ENCODE measurements around the gene SRRM4.

DNA sequence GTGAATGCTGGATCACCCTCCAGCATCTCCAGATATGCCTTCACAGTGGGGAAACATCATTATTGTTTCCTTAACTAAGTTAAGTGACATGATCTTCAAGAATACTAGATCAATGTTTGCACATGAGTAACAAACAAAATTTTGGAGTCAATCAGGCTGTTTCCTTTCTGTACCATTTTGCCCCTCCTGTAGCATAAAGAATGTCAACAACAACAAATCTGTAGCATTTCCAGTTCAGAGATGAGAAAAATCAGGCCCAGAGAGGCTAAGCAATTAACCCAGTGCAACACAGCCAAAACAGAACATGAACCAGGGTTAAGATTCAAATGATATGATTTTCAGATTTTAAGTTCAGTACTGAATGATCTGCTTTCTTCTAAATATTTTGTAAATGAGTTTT, 31.7 kb downstream of the SRRM4 start:
- TF ChIP-seq, protein P1, sequence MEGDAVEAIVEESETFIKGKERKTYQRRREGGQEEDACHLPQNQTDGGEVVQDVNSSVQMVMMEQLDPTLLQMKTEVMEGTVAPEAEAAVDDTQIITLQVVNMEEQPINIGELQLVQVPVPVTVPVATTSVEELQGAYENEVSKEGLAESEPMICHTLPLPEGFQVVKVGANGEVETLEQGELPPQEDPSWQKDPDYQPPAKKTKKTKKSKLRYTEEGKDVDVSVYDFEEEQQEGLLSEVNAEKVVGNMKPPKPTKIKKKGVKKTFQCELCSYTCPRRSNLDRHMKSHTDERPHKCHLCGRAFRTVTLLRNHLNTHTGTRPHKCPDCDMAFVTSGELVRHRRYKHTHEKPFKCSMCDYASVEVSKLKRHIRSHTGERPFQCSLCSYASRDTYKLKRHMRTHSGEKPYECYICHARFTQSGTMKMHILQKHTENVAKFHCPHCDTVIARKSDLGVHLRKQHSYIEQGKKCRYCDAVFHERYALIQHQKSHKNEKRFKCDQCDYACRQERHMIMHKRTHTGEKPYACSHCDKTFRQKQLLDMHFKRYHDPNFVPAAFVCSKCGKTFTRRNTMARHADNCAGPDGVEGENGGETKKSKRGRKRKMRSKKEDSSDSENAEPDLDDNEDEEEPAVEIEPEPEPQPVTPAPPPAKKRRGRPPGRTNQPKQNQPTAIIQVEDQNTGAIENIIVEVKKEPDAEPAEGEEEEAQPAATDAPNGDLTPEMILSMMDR (IDR thresholded peaks at IDR 0.05), result no peak
- TF ChIP-seq POLR2A (IDR thresholded peaks at IDR 0.05), result no peak
- TF ChIP-seq EP300 (IDR thresholded peaks at IDR 0.05), result no peak
